Natural killer cell (primary cell): ENCODE measurements around the gene CCSAP. TPM values are rescaled to one million over a fixed set of nuclear protein-coding genes. Genes with fewer than 3 reads are reported as not detected.
"Not testable (repeated sequence)": the region's sequence is repeated elsewhere in the genome, so short reads cannot be mapped to it uniquely, and the experiment has no call there.

Source experiments
- ATAC-seq, 3 donors: fragments of 150-1000 bp in 2 of 3; fragments of 200-7000 bp in 1 of 3; cut with Tn5 transposase; 1 replicate in 1 of 3; 2 replicates in 2 of 3; pipeline ENCODE4 v1.10.0; 2021; ENCODE audit warnings: mild to moderate bottlenecking in 2 of 3, moderate library complexity in 2 of 3
- DNase-seq, 2 donors: peaks; one replicate each; pipeline versions ENCODE4 v3.0.0 to v3.0.0-alpha.2; 2013 to 2021; ENCODE audit warnings: mixed read lengths in 1 of 2
- H3K27ac ChIP-seq: one replicate; pipeline ENCODE4 v1.5.1; 2013; ENCODE audit warnings: mild to moderate bottlenecking, low read length
- H3K27me3 ChIP-seq: one replicate; pipeline ENCODE4 v1.6.1; 2013; ENCODE audit warnings: low read length; ENCODE audit not compliant: control insufficient read depth, insufficient read depth
- H3K36me3 ChIP-seq: one replicate; pipeline ENCODE4 v1.6.1; 2013; ENCODE audit warnings: low read length; ENCODE audit not compliant: control insufficient read depth, insufficient read depth
- H3K4me1 ChIP-seq: one replicate; pipeline ENCODE4 v1.6.1; 2013; ENCODE audit warnings: low read length; ENCODE audit not compliant: control insufficient read depth, insufficient read depth
- H3K4me3 ChIP-seq: one replicate; pipeline ENCODE4 v1.5.1; 2013; ENCODE audit warnings: low read length
- H3K9me3 ChIP-seq: one replicate; pipeline ENCODE4 v1.6.1; 2013; ENCODE audit warnings: low read length; ENCODE audit not compliant: control insufficient read depth, insufficient read depth
- H3K27ac Mint-ChIP-seq, 2 donors: one replicate each; pipeline ENCODE4 v1.8.0; 2022; ENCODE audit warnings: mild to moderate bottlenecking in 2 of 2, mixed read lengths in 2 of 2, moderate library complexity in 1 of 2
- H3K27me3 Mint-ChIP-seq, 2 donors: one replicate each; pipeline ENCODE4 v1.8.0; 2022; ENCODE audit warnings: low read depth in 2 of 2, mixed read lengths in 2 of 2
- H3K36me3 Mint-ChIP-seq: one replicate; pipeline ENCODE4 v1.8.0; 2022; ENCODE audit warnings: mixed read lengths
- H3K4me1 Mint-ChIP-seq, 2 donors: one replicate each; pipeline ENCODE4 v1.8.0; 2022; ENCODE audit warnings: mixed read lengths in 2 of 2
- H3K4me3 Mint-ChIP-seq: one replicate; pipeline ENCODE4 v1.8.0; 2022; ENCODE audit warnings: mild to moderate bottlenecking, moderate library complexity, mixed read lengths
- H3K9me3 Mint-ChIP-seq, 2 donors: one replicate each; pipeline ENCODE4 v1.8.0; 2022; ENCODE audit warnings: mixed read lengths in 2 of 2
- WGBS: methylation state at CpG from one replicate; pipeline ENCODE4 v1.1.7; 2013; ENCODE audit warnings: missing lambda C conversion rate; ENCODE audit not compliant: insufficient coverage; 5-methylcytosine and 5-hydroxymethylcytosine counted together
- intact Hi-C: fragments of 100-400 bp; cut with micrococcal nuclease; formaldehyde crosslinking; loops from one replicate; pipeline ENCODE4 v1.14.2; 2022
- total RNA-seq, 4 donors: library from RNA; stranded (reverse); fragments of 120-200 nt in 1 of 4; gene quantifications; one replicate each; pipeline versions ENCODE4 v1.2.3 to v1.2.4, GENCODE V29; 2013 to 2022
- TF ChIP-seq, protein P1 (sequence below): fragments of 200-600 bp; IDR thresholded peaks from one replicate; pipeline ENCODE4 v1.8.0; 2022; ENCODE audit warnings: antibody characterized with exemption

Gene CCSAP
- total RNA-seq, 3 donors from 2014 or later (not counting 1 experiment from before 2014, with no cell fraction given): 6.8 to 14.0 (median 10.2) TPM

DNA sequence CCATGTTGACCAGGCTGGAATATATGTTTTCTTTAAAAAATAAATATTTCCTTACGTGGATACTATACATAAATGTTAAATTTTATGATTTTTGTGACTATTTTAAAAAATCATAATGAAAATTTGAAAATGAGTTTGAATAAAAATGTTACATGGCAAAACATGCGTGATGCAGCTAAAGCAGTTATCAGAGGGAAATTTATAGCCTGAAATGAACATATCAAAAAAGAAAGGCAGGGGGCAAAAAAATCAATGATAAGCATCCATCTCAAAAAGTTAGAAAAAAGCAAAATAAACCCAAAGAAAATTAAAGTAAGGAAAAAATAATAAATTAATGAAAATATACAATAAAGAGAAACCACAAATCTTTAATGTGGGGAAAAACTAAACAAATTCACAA lies 8.6 kb downstream of the CCSAP start:
- no CpG with 5 or more reads among the region's 2 CpGs for WGBS
- TF ChIP-seq, protein P1, sequence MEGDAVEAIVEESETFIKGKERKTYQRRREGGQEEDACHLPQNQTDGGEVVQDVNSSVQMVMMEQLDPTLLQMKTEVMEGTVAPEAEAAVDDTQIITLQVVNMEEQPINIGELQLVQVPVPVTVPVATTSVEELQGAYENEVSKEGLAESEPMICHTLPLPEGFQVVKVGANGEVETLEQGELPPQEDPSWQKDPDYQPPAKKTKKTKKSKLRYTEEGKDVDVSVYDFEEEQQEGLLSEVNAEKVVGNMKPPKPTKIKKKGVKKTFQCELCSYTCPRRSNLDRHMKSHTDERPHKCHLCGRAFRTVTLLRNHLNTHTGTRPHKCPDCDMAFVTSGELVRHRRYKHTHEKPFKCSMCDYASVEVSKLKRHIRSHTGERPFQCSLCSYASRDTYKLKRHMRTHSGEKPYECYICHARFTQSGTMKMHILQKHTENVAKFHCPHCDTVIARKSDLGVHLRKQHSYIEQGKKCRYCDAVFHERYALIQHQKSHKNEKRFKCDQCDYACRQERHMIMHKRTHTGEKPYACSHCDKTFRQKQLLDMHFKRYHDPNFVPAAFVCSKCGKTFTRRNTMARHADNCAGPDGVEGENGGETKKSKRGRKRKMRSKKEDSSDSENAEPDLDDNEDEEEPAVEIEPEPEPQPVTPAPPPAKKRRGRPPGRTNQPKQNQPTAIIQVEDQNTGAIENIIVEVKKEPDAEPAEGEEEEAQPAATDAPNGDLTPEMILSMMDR: no peak
- ATAC-seq: no peak
- H3K9me3 ChIP-seq: peaks cover 3% of the 10 kb centered on the region
- no peaks in the 10 kb centered on the region for H3K9me3 Mint-ChIP-seq
- no peaks in the 10 kb centered on the region for H3K27me3 Mint-ChIP-seq
- no peak overlapping the region for H3K27ac ChIP-seq
- H3K27ac Mint-ChIP-seq: no peak overlapping the region
- peaks cover 19 to 24% of the 10 kb centered on the region in 2 donors for H3K4me1 Mint-ChIP-seq
- H3K27me3 ChIP-seq: no peaks in the 10 kb centered on the region
- no peak for DNase-seq
- peaks cover 7% of the 10 kb centered on the region for H3K36me3 Mint-ChIP-seq
- H3K36me3 ChIP-seq: no peaks in the 10 kb centered on the region
- H3K4me3 Mint-ChIP-seq: no peak overlapping the region
- no peaks in the 10 kb centered on the region for H3K4me1 ChIP-seq
- intact Hi-C loops: no loop called here
- H3K4me3 ChIP-seq: no peak overlapping the region

DNA sequence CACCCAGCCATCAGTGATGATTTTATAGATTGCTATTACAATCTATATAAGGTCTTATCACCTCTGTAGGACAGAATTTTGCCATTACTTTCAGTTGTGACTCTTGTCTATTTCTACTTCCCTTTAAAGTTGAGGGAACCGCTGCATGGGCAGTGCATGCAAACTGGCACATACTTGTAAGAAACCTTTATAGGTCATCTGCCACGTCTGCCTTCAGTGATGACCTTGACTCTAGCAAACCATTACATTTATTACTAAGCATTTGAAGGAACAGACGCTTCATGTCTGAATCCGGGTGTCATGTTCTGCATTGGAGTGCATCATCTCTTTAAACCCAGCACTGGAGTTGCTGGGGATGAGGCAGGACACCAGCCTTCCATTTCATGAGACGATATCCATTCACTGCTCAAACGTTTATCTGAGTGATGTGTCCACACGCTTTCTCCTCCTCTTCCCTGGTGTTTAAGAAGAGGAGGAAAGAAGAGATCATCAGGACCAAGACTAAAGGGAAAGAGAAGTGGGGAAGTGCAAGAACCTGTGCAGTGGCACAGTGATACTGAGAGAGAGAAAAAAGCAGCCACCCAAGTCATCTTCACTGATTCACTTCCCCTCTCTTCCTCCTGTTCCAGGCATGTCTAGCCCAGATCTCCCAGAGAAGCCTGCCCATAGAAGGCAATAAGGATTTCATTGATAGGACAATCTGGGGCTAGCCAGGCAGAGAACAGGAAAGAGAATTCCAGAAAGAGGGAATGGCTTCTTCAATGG lies 14.1 kb downstream of the CCSAP start:
- TF ChIP-seq, protein P1: no peak
- Histone ChIP-seq H3K27me3 (no peaks in the 10 kb centered on the region), H3K4me3 (no peak overlapping the region), H3K27ac (no peak overlapping the region), H3K4me1 (no peaks in the 10 kb centered on the region), H3K9me3 (no peaks in the 10 kb centered on the region), H3K36me3 (peaks cover 11% of the 10 kb centered on the region)
- 92% methylated on average over 7 of the region's 7 CpGs for WGBS
- H3K27me3 Mint-ChIP-seq: no peaks in the 10 kb centered on the region
- no peak for ATAC-seq
- intact Hi-C loops: no loop called here
- no peaks in the 10 kb centered on the region for H3K9me3 Mint-ChIP-seq
- H3K4me3 Mint-ChIP-seq: no peak overlapping the region
- H3K4me1 Mint-ChIP-seq: peaks cover 11 to 16% of the 10 kb centered on the region in 2 donors
- no peak for DNase-seq
- H3K27ac Mint-ChIP-seq: no peak overlapping the region
- H3K36me3 Mint-ChIP-seq: no peaks in the 10 kb centered on the region

DNA sequence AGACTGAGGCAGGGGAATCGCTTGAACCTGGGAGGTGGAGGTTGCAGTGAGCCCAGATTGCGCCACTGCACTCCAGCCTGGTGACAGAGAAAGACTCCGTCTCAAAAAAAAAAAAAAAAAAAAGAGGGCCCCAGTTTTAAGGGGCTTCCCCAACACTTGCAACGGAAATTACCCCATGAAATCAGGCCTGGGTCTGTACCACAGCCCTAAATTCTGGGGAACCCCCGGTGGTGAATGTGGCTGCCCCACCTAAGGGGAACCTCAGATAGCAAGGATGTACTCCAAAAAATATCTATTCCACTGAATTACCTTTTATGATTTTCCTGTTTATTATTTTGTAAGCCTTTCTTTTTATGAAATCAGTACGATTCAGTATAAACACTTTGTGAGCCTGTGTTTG lies 15.1 kb downstream of the CCSAP start:
- H3K27ac ChIP-seq, H3K27me3 ChIP-seq, H3K4me1 ChIP-seq, H3K9me3 Mint-ChIP-seq, H3K4me3 ChIP-seq, H3K4me3 Mint-ChIP-seq, intact Hi-C loops, H3K27ac Mint-ChIP-seq, H3K27me3 Mint-ChIP-seq, H3K36me3 Mint-ChIP-seq, H3K9me3 ChIP-seq: not testable (repeated sequence)
- peak in 1 of 2 donors; percentile 68 for DNase-seq
- ATAC-seq: peak in 1 of 3 donors; percentile 65
- H3K36me3 ChIP-seq: peaks cover 18% of the 10 kb centered on the region
- WGBS: 77% methylated on average over 6 of the region's 6 CpGs
- H3K4me1 Mint-ChIP-seq: peaks cover 11 to 16% of the 10 kb centered on the region in 2 donors

DNA sequence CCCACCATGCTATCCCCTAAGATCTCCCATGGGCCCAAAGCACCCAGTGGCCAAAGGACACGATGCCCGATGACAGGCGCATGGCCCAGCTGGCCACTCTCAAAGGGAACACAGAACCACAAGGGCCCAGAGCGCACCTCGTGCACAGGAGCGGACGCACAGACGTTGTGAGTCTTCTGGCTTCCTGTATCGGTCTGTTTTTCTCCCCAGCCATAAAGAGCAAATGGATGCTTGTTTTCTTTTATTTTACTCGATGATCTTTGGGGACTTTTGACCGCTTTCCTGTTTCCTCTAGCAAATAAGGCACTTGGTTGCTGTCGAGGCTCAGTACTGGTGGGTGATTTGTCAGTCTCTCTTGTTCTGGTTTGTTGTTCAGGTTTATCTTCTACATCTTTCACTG lies 16.2 kb downstream of the CCSAP start:
- Histone ChIP-seq H3K27me3 (no peaks in the 10 kb centered on the region), H3K9me3 (no peaks in the 10 kb centered on the region), H3K4me1 (no peaks in the 10 kb centered on the region), H3K4me3 (no peak overlapping the region), H3K27ac (no peak overlapping the region), H3K36me3 (peaks cover 18% of the 10 kb centered on the region)
- ATAC-seq (no peak), DNase-seq (peak in 1 of 2 donors; percentile 22)
- Mint-ChIP-seq H3K9me3 (no peaks in the 10 kb centered on the region), H3K4me1 (peaks cover 11 to 16% of the 10 kb centered on the region in 2 donors), H3K27ac (peak overlapping the region in 1 of 2 donors; percentile 86), H3K36me3 (peaks cover 6% of the 10 kb centered on the region), H3K27me3 (no peaks in the 10 kb centered on the region), H3K4me3 (peak overlapping the region; percentile 62)
- intact Hi-C loops: no loop called here
- WGBS: 88% methylated on average over 12 of the region's 12 CpGs
- TF ChIP-seq, protein P1: no peak
